Cardiac septum (tissue), 1 donor: ENCODE data around the gene HMCN2. TPM values are rescaled to one million over a fixed set of nuclear protein-coding genes. Genes with fewer than 3 reads are reported as not detected.

Source experiments
- DNase-seq: peaks from one replicate; pipeline ENCODE4 v3.0.0-alpha.2; 2020; ENCODE audit warnings: low spot score
- intact Hi-C: fragments of 100-400 bp; cut with DNase I; formaldehyde crosslinking; loops from one replicate; pipeline ENCODE4 v1.14.0; 2022
- total RNA-seq: library from RNA; stranded (reverse); fragmentation: NEBNext Ultra II Directional; extraction: Animal tissue kit (Norgen Biotek cat#: 25700); gene quantifications from one replicate; pipeline ENCODE4 v1.2.1, GENCODE V29; 2021
- donor health status: DM: no; HTN: no; CAD: no.

The HMCN2 gene
- total RNA-seq, 1 donor from 2014 or later: 5.3 TPM

DNA sequence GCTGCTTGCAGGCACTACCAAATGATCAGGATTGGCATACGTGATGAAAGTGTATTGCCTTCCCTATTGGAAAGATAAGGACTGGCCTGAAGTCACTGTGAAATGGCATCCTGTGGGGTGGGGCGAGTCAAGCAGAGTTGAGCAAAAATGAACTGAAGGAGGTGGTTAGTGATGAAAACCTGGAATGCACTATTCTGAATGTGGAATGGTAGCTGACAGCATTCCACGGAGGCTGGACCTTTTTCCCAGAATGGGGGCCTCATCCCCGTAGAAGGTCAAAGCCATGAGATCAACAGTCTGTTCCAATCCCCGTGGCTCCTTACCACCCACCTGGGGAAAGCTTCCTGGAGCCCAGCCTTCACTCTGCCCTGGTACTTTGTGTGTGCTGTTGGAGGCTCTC is 216.9 kb downstream of the HMCN2 start:
- intact Hi-C loops: no loop called here
- DNase-seq: no peak

DNA sequence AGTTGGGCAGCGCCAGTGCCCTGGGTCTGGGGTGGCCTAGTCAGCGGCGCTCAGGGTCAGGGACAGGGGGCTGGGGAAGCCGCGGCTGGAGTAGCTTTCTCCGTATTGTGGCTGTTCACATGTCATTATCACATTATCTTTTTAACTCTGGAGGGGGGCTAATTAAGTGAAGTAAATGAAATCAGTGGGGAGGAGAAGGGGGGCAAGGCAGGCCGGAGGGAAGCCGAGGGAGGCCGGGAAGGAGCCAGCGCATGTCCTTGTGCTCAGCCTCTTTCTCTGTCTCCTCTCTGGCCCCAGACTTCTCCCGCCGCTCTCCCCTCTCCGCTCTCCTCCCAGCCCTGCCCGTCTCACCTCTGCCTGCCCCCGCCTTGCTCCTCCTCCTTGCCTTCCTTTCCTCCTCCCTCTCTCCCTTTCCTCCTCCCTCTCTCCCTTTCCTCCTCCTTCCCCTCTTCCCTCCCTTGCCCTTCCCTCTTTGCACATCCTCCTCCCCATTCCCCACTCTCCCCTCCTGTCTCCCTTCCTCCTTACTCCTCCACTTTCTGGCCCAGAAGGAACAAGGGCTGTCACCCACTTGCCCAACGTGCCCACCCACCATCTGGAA is 217.9 kb downstream of the HMCN2 start:
- no peak for DNase-seq
- intact Hi-C loops: no loop called here

Other genes with a start within 250 kb of the HMCN2 start
- 22.6 TPM for gene FNBP1, start 222.6 kb upstream of the HMCN2 start, total RNA-seq
- 23.7 TPM for gene GPR107, start 211.9 kb upstream of the HMCN2 start, total RNA-seq
- gene NCS1, start 93.4 kb upstream of the HMCN2 start, total RNA-seq: 14.3 TPM
- 53.7 TPM for gene ASS1, start 179.2 kb downstream of the HMCN2 start, total RNA-seq